ENCODE measurements around the gene TMEM170A. TPM values are rescaled to one million over a fixed set of nuclear protein-coding genes. Genes with fewer than 3 reads are reported as not detected.

TMEM170A gene, protein sequence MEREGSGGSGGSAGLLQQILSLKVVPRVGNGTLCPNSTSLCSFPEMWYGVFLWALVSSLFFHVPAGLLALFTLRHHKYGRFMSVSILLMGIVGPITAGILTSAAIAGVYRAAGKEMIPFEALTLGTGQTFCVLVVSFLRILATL
- 18.4 and 22.0 TPM in 2 replicates for total RNA-seq

DNA sequence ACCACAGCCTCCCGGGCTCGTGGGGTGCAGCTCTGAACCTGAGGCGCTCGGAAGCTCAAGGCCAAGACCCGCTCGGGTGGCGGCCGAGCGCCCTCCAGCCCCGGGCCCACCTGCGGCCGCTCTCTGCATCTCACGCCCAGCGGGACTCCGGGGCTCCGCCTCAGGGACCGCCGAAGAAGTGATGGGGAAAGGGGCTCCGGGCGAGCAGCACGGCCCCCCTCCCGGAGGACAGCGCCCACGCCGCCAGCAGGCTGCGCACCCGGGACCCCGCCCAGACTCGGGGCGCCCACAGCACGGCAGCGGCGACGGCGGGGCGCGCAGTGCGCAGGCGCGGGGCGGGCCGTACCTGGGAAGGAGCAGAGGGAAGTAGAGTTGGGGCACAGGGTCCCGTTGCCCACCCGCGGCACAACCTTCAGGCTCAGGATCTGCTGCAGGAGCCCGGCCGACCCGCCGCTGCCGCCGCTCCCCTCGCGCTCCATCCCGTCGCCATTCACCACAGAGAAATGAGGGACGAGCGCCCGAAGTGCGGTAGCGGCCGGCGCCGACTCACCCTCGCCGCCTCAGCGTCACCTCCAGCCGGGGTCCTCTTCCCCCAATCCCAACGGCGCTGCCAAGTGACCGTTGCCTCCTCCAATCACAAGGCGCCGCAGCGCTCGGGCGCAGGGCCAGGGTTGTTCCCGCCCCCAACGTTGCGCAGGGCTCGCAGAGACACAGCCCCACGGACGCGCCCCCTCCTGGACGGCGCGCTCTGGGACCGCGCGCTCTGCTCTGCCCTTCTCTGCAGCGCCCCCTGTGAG lies at the start of gene TMEM170A:
TSS of gene TMEM170A (minus strand) at position 568 of the 797 bp plus-strand sequence. CDS start at position 479, 89 bp downstream.

DNA sequence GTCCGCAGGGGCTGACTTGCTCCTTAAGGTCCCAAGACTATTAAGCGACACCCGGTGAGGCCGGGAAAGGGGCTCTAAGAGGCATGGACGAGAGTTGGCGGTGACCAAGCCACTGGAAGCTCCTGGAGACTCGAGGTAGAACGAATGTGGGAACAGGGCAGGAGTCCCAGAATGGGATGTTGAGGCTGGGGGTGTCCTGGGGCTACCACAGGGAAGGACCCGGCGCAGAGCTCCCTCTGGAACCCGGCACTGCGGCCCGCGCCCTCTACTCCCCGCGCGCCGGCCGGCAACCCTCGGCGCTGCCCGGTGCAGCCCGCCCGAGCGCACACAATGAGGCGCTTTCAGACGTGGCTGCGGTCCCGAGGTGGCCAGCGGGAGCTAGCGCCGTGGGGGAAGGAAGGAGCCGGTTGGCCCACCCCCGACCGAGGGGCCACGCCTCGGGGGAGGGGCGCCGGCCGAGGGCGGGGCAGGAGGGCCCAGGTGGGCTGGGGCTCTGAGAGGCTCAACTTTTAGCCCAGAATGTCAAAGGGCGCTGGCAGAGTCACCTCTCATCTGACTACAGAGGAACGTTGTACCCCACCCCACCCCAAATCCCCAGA lies 30.7 kb upstream of the TMEM170A start, which contains the start of gene CHST6:
TSS of gene CHST6 (minus strand) at position 366 of the 599 bp plus-strand sequence. CDS start 15,613 bp downstream, outside the sequence.

DNA sequence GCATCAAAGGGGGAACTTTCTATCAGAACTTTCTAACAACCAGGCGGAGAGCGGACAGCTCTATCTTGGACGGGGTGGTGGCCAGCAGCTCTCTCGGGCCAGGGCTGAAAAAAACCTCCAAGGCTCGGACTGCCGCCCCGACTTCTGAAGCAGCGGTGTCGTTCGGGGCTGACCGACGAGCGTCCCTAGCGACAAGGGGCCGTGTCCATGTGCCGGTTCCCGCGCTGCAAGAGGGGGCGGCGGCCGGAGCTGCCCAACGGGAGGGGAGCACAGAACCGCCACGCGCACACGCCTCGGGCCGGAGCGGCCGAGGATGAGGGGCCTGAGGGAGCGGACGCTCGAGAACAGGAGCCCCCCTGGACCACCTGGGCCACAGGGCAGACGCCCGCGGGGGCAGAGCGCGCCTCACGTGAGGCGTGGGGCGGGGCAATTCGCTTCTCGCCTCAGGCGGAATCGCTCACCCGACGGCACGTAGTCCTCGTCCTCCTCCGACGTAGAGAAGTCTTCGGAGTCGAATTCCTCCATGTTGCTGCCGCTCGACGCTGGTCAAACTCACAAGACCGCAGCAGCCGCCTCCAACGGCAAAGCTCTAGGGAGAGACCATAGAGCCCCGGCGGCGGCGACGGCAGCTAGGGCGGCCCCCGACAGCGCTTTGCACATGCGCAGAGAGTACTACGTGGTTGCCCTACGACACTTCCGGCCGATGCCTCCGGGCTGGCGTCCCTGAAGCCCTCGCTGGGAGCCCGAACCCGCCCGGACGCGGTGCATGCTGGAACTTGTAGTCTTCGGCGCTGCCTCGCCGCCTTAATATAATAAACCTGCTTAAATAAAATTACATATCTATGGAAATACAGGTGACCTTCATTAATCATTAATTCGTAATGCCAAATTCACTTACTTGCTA lies 31.4 kb downstream of the TMEM170A start, which contains the start of gene CFDP1:
TSS of gene CFDP1 (minus strand) at position 676 of the 904 bp plus-strand sequence. CDS start at position 525, 151 bp downstream.

Other genes with a start within 250 kb of the TMEM170A start
- not detected in 2 replicates for gene CTRB1, start 245.7 kb downstream of the TMEM170A start, total RNA-seq
- gene BCAR1, start 213.1 kb downstream of the TMEM170A start, total RNA-seq = 48.5 and 51.0 TPM in 2 replicates
- gene CFDP1, start 31.2 kb downstream of the TMEM170A start, total RNA-seq = 52.5 and 54.4 TPM in 2 replicates
- 0.77 and 1.7 TPM in 2 replicates for gene CHST6, start 30.8 kb upstream of the TMEM170A start, total RNA-seq
- gene CHST5, start 71.4 kb upstream of the TMEM170A start, total RNA-seq = not detected in 2 replicates
- gene TMEM231, start 91.6 kb upstream of the TMEM170A start, total RNA-seq = 11.7 and 12.1 TPM in 2 replicates
- gene GABARAPL2, start 101.7 kb upstream of the TMEM170A start, total RNA-seq = 35.9 and 42.8 TPM in 2 replicates
- gene ADAT1, start 158.6 kb upstream of the TMEM170A start, total RNA-seq = 44.8 and 55.2 TPM in 2 replicates
- gene KARS1, start 183.0 kb upstream of the TMEM170A start, total RNA-seq = 134 and 196 TPM in 2 replicates
- 51.6 and 61.2 TPM in 2 replicates for gene TERF2IP, start 183.1 kb upstream of the TMEM170A start, total RNA-seq
- not detected in 2 replicates for gene CPHXL2, start 212.3 kb upstream of the TMEM170A start, total RNA-seq
- not detected in 2 replicates for gene DUXB, start 236.8 kb upstream of the TMEM170A start, total RNA-seq

All from regular cardiac myocyte (primary cell).